Immature natural killer cell (primary cell): ENCODE data around the gene PHLDB1. TPM values are rescaled to one million over a fixed set of nuclear protein-coding genes. Genes with fewer than 3 reads are reported as not detected.
"Not testable (repeated sequence)": the region's sequence is repeated elsewhere in the genome, so short reads cannot be mapped to it uniquely, and the experiment has no call there.

Experiments
- DNase-seq, 3 donors: peaks; one replicate each; pipeline ENCODE4 v3.0.0; 2022; ENCODE audit warnings: mixed read lengths in 1 of 3
- H3K27ac Mint-ChIP-seq, 6 donors: one replicate each; pipeline ENCODE4 v1.8.0; 2020; ENCODE audit warnings: mixed read lengths in 6 of 6, mild to moderate bottlenecking in 5 of 6, inconsistent platforms in 4 of 6, moderate library complexity in 3 of 6
- H3K27me3 Mint-ChIP-seq, 3 donors: one replicate each; pipeline ENCODE4 v1.8.0; 2020 to 2021; ENCODE audit warnings: low read depth in 3 of 3, mild to moderate bottlenecking in 3 of 3, mixed read lengths in 3 of 3, moderate library complexity in 3 of 3, inconsistent platforms in 1 of 3
- H3K36me3 Mint-ChIP-seq, 3 donors: one replicate each; pipeline ENCODE4 v1.8.0; 2020; ENCODE audit warnings: mixed read lengths in 3 of 3, inconsistent platforms in 2 of 3, mild to moderate bottlenecking in 2 of 3
- H3K4me1 Mint-ChIP-seq, 2 donors: one replicate each; pipeline ENCODE4 v1.8.0; 2020; ENCODE audit warnings: inconsistent platforms in 2 of 2, mild to moderate bottlenecking in 2 of 2, mixed read lengths in 2 of 2, moderate library complexity in 1 of 2
- H3K4me3 Mint-ChIP-seq, 5 donors: one replicate each; pipeline ENCODE4 v1.8.0; 2020; ENCODE audit warnings: mild to moderate bottlenecking in 5 of 5, mixed read lengths in 5 of 5, inconsistent platforms in 3 of 5, moderate library complexity in 3 of 5
- H3K9me3 Mint-ChIP-seq, 6 donors: one replicate each; pipeline ENCODE4 v1.8.0; 2020; ENCODE audit warnings: mild to moderate bottlenecking in 6 of 6, mixed read lengths in 6 of 6, inconsistent platforms in 4 of 6, moderate library complexity in 3 of 6
- polyA plus RNA-seq, 3 donors: library from polyadenylated mRNA; unstranded; fragments of 300-500 nt; fragmentation: Illumina TruSeq; gene quantifications; one replicate each; pipeline ENCODE4 v1.2.3, GENCODE V29; 2021

PHLDB1 gene
- polyA plus RNA-seq, 3 donors from 2014 or later = 0.17 TPM; not detected in 2

DNA sequence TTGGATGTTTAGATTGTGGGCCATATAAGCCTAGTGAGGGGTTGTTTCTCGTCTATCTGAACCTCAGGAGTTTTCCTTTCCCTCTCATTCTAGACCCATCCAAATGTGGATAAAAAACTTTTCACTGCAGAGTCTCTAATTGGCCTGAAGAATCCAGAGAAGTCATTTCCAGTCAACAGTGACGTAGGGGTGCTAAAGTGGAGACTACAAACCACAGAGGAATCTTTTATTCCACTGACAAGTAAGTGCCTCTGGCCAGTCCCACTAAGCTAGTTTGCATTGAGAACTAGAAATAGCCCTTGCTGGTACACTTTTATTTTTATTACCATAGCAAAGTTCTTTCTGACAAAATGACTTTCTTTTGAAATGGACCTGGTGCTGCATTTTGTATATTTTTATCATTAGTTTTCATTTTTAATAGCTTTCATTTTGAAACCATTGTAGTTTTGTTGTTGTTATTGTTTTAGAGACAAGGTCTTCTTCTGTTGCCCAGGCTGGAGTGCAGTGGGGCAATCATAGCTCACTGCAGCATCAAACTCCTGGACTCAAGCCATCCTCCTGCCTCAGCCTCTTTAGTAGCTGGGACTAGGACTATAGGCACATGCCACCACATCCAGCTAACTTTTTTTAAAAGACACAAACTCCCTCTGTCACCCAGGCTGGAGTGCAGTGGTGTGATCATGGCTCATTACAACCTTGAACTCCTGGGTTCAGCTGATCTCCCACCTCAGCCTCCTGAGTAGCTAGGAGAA lies 14.6 kb upstream of the PHLDB1 start:
- Mint-ChIP-seq H3K4me1 (peaks cover 14 to 30% of the 10 kb centered on the region in 2 donors), H3K27ac (peak overlapping the region in 1 of 6 donors; percentile 34), H3K9me3 (no peaks in the 10 kb centered on the region), H3K27me3 (peaks cover 0 to 2% (median 0%) of the 10 kb centered on the region in 3 donors), H3K36me3 (peaks cover 10 to 34% (median 15%) of the 10 kb centered on the region in 3 donors), H3K4me3 (no peak overlapping the region)
- DNase-seq = no peak

DNA sequence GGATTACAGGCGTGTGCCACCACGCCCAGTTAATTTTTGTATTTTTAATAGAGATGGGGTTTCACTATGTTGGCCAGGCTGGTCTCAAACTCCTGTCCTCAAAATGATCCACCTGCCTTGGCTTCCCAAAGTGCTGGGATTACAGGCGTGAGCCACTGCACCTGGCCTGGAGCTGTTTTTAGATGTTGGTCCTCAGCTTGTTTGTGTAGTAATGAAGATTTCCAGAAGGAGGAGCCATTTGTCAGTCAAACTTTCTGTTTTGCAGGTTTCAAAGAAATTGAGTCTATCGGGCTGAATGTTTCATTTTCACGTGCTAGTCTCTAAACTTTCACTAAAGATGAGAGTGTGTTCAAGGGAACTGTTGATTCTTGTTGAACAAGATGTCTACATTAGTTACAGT lies 12.4 kb upstream of the PHLDB1 start:
- H3K27ac Mint-ChIP-seq = peak overlapping the region; percentile 12 to 78 (median 38)
- peaks cover 17 to 37% (median 19%) of the 10 kb centered on the region in 3 donors for H3K36me3 Mint-ChIP-seq
- H3K9me3 Mint-ChIP-seq, H3K27me3 Mint-ChIP-seq, H3K4me3 Mint-ChIP-seq: not testable (repeated sequence)
- H3K4me1 Mint-ChIP-seq = peaks cover 14 to 30% of the 10 kb centered on the region in 2 donors
- DNase-seq = peak; percentile 30 to 51 (median 32)

DNA sequence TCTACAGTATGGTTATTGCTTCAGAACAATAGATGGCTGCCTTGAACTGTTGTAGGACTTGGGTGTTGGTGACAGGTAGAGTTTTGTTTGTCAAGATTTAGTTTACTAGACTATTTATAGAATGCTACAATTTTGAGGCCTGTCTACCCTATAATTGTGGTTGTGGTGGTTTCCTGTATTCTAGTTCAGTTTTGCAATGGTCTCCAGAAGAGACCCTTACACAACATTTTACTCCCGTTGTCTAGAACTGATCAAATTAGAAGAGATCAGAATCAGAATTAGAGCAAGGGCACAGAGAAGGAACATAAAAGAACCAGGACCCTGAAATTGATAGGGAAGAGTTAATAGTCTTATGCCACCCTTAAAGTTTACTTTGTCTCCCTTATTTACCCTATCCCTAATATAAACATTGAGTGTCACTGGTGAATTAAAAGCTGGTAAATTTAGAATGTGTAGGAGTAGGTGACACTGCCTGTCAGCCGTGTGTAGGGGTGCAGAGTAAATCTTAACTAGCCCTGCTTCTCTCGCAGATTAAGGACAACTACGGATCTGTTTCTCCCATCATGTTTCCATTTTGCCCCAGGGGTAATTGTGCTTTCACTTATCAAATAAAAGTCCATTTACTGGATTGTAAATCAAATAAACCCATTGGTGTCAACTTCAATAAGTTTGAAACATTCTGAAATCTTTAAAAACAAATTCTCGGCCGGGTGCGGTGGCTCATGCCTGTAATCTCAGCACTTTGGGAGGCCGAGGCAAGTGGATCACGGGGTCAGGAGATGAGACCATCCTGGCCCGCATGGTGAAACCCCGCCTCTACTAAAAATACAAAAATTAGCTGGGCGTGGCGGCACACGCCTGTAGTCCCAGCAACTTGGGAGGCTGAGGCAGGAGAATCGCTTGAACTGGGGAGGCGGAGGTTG lies 10.9 kb upstream of the PHLDB1 start:
- no peak for DNase-seq
- H3K9me3 Mint-ChIP-seq = no peaks in the 10 kb centered on the region
- peaks cover 22 to 43% (median 22%) of the 10 kb centered on the region in 3 donors for H3K36me3 Mint-ChIP-seq
- no peak overlapping the region for H3K4me3 Mint-ChIP-seq
- peaks cover 0 to 2% (median 2%) of the 10 kb centered on the region in 3 donors for H3K27me3 Mint-ChIP-seq
- peaks cover 14 to 30% of the 10 kb centered on the region in 2 donors for H3K4me1 Mint-ChIP-seq
- H3K27ac Mint-ChIP-seq = peak overlapping the region in 5 of 6 donors; percentile 37 to 70 (median 55)

DNA sequence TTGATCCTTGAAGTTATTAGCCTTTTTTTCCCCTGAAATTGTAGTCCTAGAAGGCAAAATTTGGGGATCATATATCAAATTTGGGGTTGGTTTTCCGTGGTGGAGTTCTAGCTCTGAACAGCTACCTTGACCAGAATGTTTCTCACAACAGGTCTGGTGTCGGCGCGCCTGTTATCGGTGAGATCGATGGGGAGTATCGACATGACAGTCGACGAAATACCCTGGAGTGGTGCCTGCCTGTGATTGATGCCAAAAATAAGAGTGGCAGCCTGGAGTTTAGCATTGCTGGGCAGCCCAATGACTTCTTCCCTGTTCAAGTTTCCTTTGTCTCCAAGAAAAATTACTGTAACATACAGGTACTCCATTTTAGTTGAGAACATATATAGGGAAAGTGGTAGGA lies 9.9 kb upstream of the PHLDB1 start:
- H3K36me3 Mint-ChIP-seq = peaks cover 31 to 53% (median 31%) of the 10 kb centered on the region in 3 donors
- DNase-seq = no peak

DNA sequence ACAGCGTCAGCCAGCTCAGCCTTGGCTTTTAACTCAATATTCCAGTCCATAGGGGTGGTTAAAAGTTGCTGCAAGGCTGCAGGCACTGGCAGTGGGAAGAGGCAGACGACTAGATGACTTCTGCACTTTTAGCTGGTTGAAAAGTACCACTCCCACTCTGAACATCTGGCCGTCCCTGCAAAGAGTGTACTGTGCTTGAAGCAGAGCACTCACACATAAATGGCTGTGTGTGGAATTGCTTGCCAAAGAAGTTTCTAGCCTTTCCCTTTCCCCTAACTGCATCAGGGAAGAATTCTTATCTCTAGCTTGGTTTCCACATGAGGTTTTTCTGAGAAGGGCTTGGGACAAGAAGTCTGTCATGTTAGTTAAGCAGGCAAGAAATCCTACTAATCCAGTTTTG lies 5.1 kb upstream of the PHLDB1 start:
- Mint-ChIP-seq H3K27ac (peak overlapping the region in 4 of 6 donors; percentile 3 to 5 (median 3)), H3K27me3 (peaks cover 0 to 2% (median 2%) of the 10 kb centered on the region in 3 donors), H3K4me3 (no peak overlapping the region), H3K36me3 (peaks cover 25 to 37% (median 28%) of the 10 kb centered on the region in 3 donors), H3K9me3 (no peaks in the 10 kb centered on the region), H3K4me1 (peaks cover 2 to 4% of the 10 kb centered on the region in 2 donors)
- DNase-seq = no peak

More for the DNA sequence above, 9.9 kb upstream of the PHLDB1 start:
- Mint-ChIP-seq H3K27ac (peak overlapping the region in 2 of 6 donors; percentile 28 to 57), H3K27me3 (peaks cover 0 to 2% (median 2%) of the 10 kb centered on the region in 3 donors), H3K9me3 (no peaks in the 10 kb centered on the region), H3K4me1 (peaks cover 14 to 30% of the 10 kb centered on the region in 2 donors), H3K4me3 (no peak overlapping the region)

DNA sequence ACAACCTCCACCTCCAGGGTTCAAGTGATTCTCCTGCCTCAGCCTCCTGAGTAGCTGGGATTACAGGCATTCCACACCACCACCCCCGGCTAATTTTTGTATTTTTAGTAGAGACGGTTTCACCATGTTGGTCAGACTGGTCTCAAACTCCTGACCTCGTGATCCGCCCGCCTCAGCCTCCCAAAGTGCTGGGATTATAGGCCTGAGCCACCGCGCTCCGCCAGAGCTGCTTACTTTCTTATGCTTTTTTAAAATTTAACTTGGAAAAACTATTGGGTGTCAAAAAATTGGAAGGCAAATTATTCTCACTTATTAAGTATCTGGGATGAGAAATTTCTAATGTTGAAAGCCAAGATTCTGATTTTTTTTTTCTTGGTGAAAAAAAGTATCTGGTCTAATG lies 3.7 kb upstream of the PHLDB1 start:
- Mint-ChIP-seq H3K36me3 (peaks cover 20 to 29% (median 23%) of the 10 kb centered on the region in 3 donors), H3K27ac (peak overlapping the region in 3 of 6 donors; percentile 25 to 68 (median 55))
- not testable (repeated sequence) for H3K27me3 Mint-ChIP-seq, H3K4me1 Mint-ChIP-seq, H3K4me3 Mint-ChIP-seq, DNase-seq, H3K9me3 Mint-ChIP-seq

DNA sequence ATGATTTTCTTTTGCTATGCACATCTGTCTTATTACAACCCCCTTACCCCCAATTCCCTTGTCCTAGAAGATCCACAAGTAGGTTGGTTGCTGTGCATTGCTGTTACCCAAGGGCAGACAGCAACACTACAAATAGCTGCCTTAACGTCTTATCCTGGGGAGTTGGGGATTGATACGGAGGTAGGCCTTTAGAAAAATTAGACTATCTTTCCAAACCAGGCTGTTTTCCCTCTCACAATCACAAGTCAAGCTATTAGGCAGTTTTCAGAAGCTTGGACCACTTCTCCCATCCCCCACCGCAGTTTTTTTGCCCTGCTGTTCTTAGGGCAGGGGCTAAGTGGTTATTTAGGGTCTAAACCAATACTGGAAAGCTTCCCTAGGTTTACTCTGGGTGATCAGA lies 2.8 kb upstream of the PHLDB1 start:
- H3K4me3 Mint-ChIP-seq = no peak overlapping the region
- peak overlapping the region in 3 of 6 donors; percentile 25 to 68 (median 63) for H3K27ac Mint-ChIP-seq

DNA sequence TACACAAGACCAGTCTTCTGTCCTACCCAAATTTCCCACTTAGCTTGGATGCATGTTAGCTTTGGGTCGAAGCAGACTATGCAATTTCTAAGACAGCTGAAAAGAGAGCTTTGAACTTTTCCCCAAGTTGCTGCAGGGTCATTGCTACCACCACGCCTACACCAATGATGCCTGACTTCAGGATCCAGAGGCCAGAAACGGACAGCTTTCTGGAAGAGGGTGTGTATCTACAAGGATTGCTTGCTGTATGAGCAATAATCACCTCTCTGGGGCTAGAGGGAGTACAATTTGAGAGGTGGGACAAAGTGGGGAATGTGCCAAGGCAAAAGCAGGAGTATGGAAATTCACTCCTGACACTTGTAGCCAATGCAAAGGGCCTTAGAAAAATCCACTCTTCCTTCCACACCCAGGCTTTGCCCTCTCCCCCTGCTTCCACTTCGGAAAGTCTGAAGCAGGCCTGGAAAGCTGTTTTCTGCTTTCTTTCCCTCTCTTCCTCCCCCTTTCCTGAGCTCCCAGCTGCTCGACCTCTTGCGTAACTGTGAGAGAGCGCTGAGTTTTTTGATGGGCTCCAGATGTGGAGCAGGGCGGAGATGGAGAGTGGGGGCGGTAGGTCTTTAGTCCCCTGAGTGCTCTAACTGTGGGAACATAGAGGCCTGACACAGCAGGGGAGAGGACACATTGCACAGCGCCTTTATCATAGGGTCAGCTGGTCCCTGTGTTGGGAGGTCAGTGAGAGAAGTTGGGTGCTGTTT lies 2.1 kb upstream of the PHLDB1 start:
- no peak for DNase-seq
- peaks cover 0 to 1% (median 0%) of the 10 kb centered on the region in 6 donors for H3K9me3 Mint-ChIP-seq
- no peak overlapping the region for H3K4me3 Mint-ChIP-seq
- peaks cover 19 to 21% of the 10 kb centered on the region in 2 donors for H3K4me1 Mint-ChIP-seq
- peaks cover 8 to 14% (median 12%) of the 10 kb centered on the region in 3 donors for H3K27me3 Mint-ChIP-seq
- H3K36me3 Mint-ChIP-seq = peaks cover 12 to 20% (median 17%) of the 10 kb centered on the region in 3 donors
- no peak overlapping the region for H3K27ac Mint-ChIP-seq

More for the DNA sequence above, 2.8 kb upstream of the PHLDB1 start:
- H3K4me1 Mint-ChIP-seq = peaks cover 12 to 15% of the 10 kb centered on the region in 2 donors
- DNase-seq = no peak
- peaks cover 6 to 10% (median 8%) of the 10 kb centered on the region in 3 donors for H3K27me3 Mint-ChIP-seq
- H3K36me3 Mint-ChIP-seq = peaks cover 19 to 27% (median 22%) of the 10 kb centered on the region in 3 donors
- peaks cover 0 to 1% (median 0%) of the 10 kb centered on the region in 6 donors for H3K9me3 Mint-ChIP-seq

DNA sequence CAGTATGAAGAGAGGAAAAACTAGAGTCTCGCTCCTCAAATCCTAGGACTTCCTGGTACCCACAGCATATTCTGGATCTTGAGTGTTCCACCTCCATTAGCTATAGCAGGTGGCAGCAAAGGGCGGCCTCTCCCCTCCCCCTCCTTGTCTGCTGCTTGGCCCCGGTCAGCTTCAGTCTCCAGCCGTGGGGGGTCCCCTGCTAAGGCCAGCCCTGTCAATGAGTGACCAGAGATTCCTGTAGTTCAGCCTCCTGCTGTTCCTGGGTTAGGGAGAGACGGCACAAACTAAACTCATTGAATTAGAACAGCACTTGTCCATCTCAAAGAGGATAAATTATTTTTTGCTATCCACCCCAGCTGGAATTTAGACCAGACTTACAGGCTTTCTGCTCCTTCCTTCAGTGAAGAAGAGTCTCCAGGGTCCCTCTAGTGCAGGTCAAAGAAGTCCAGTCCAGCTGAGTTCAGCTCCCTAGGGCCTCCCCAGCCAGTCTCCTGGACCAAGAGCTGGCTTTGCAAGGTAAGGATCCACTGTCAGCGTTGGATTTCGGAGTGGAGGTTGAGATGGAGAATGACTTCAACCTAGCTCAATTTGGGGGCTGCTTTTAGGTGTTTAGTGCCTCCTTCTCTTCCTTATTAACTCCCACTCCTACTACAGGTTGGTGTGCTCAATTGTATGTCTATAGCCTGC lies 1.1 kb upstream of the PHLDB1 start:
- H3K9me3 Mint-ChIP-seq = peaks cover 0 to 1% (median 0%) of the 10 kb centered on the region in 6 donors
- no peak for DNase-seq
- peak overlapping the region; percentile 30 to 68 (median 64) for H3K4me3 Mint-ChIP-seq
- H3K27ac Mint-ChIP-seq = peak overlapping the region in 4 of 6 donors; percentile 20 to 74 (median 50)
- peaks cover 12 to 15% (median 13%) of the 10 kb centered on the region in 3 donors for H3K36me3 Mint-ChIP-seq
- H3K27me3 Mint-ChIP-seq = peaks cover 8 to 15% (median 14%) of the 10 kb centered on the region in 3 donors
- peaks cover 24 to 25% of the 10 kb centered on the region in 2 donors for H3K4me1 Mint-ChIP-seq

DNA sequence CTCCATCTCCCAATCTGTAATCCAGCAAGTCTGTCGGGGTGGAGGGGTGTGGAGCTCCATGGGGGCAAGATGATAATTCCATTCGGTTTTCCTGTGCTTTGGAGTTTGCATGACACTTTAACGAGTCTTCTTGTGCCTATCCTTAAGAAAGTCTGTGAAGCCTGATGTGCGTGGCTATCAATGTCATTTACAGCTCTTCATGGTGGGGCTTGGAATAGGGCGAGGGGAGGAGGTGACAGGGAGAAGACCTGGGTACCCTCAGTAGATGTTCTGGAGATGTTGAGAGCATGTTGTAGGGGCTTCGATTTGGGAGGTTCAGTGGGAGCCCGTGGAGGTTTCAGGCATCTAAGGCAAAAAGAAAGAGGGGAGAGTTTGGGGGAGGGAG lies 579 bp upstream of the PHLDB1 start:
- Mint-ChIP-seq H3K27me3 (peaks cover 8 to 15% (median 14%) of the 10 kb centered on the region in 3 donors), H3K4me1 (peaks cover 26 to 27% of the 10 kb centered on the region in 2 donors), H3K36me3 (peaks cover 8 to 9% (median 9%) of the 10 kb centered on the region in 3 donors), H3K27ac (peak overlapping the region; percentile 4 to 74 (median 55)), H3K4me3 (peak overlapping the region; percentile 50 to 68 (median 64)), H3K9me3 (peaks cover 0 to 1% (median 0%) of the 10 kb centered on the region in 6 donors)
- DNase-seq = no peak

DNA sequence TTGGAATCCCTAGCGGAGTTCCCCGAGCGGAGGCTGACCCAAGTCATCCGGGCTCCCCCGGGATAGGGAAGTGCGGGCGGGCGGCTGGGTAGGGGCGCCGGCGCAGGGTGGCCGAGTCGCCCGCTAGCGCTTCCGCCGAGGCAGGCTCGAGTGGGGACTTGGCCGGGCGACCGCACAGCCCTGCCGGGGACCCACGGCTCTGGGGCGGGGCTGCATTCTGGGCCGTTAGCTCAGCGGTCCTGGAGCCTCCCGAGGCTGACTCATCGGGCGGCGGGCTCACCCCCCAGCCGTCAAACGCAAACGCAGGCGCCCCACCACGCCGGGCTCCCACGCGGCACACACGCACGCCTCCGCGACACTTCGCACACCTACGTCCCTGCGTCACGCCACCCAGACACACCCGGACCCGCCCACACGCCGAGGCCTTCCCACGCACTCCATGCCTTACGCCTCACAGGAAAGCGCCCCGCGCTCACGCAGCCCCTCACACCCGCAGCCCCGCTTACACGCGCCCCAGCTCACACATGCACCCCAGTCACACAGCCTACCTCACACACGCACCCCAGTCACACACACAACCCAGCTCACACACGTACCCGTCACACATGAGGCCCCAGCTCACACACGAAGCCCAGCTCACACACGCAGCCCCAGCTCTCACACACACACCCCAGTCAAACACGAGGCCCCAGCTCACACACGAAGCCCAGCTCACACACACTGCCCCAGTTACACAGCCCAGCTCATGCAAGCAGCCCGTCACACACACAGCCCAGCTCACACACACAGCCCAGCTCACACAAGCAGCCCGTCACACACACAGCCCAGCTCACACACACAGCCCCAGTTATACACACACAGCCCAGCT lies 1.2 kb downstream of the PHLDB1 start:
- Mint-ChIP-seq H3K9me3 (peaks cover 0 to 1% (median 0%) of the 10 kb centered on the region in 6 donors), H3K4me3 (peak overlapping the region; percentile 75 to 92 (median 82)), H3K27ac (peak overlapping the region in 5 of 6 donors; percentile 80 to 92 (median 90)), H3K27me3 (peaks cover 9 to 20% (median 18%) of the 10 kb centered on the region in 3 donors), H3K36me3 (peaks cover 0 to 3% (median 0%) of the 10 kb centered on the region in 3 donors), H3K4me1 (peaks cover 26 to 27% of the 10 kb centered on the region in 2 donors)
- peak; percentile 87 to 88 (median 88) for DNase-seq
